ENCODE data around the gene TFPT. TPM values are rescaled to one million over a fixed set of nuclear protein-coding genes. Genes with fewer than 3 reads are reported as not detected.

The TFPT gene
- total RNA-seq, 1 donor from 2014 or later: 25.2 TPM

GRCh38 chr19:54145541-54146158 is 30.2 kb upstream of the TFPT start:
- Histone ChIP-seq H3K27ac (ENCODE audit: low read depth, low read length) (no peak overlapping the region), H3K27me3 (ENCODE audit: insufficient read depth, low read length) (no peaks in the 10 kb centered on the region), H3K4me1 (ENCODE audit: insufficient read depth, low read length) (peaks cover 8% of the 10 kb centered on the region), H3K4me2 (ENCODE audit: low read length) (no peak overlapping the region), H3K79me2 (ENCODE audit: insufficient read depth, low read length) (peaks cover 36% of the 10 kb centered on the region), H4K20me1 (ENCODE audit: insufficient read depth, low read length) (peaks cover 74% of the 10 kb centered on the region), H3K9me3 (ENCODE audit: insufficient read depth, low read depth, low read length) (no peaks in the 10 kb centered on the region), H3K36me3 (ENCODE audit: insufficient read depth, low read length) (peaks cover 45% of the 10 kb centered on the region), H3K4me3 (ENCODE audit: insufficient read depth, low read depth, low read length) (no peak overlapping the region), H3K9ac (ENCODE audit: low read length) (no peak overlapping the region), H2AFZ (ENCODE audit: low read depth, low read length) (no peak overlapping the region)
- Mint-ChIP-seq H3K9me3 (ENCODE audit: unreplicated experiment) (no peaks in the 10 kb centered on the region), H3K4me3 (ENCODE audit: unreplicated experiment) (no peak overlapping the region), H3K27ac (ENCODE audit: unreplicated experiment) (no peak overlapping the region), H3K36me3 (ENCODE audit: low read depth, unreplicated experiment) (peaks cover 34% of the 10 kb centered on the region), H3K27me3 (ENCODE audit: low read depth, unreplicated experiment) (no peaks in the 10 kb centered on the region), H3K4me1 (ENCODE audit: low read depth, unreplicated experiment) (peaks cover 13% of the 10 kb centered on the region)
- DNase-seq (ENCODE audit: low read depth): no peak
- FAIRE-seq: no peak
- TF ChIP-seq EZH2 (IDR thresholded peaks at IDR 0.05; ENCODE audit: insufficient read depth, low read length): no peak
- TF ChIP-seq, protein P1, sequence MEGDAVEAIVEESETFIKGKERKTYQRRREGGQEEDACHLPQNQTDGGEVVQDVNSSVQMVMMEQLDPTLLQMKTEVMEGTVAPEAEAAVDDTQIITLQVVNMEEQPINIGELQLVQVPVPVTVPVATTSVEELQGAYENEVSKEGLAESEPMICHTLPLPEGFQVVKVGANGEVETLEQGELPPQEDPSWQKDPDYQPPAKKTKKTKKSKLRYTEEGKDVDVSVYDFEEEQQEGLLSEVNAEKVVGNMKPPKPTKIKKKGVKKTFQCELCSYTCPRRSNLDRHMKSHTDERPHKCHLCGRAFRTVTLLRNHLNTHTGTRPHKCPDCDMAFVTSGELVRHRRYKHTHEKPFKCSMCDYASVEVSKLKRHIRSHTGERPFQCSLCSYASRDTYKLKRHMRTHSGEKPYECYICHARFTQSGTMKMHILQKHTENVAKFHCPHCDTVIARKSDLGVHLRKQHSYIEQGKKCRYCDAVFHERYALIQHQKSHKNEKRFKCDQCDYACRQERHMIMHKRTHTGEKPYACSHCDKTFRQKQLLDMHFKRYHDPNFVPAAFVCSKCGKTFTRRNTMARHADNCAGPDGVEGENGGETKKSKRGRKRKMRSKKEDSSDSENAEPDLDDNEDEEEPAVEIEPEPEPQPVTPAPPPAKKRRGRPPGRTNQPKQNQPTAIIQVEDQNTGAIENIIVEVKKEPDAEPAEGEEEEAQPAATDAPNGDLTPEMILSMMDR (IDR thresholded peaks at IDR 0.05; ENCODE audit: insufficient read depth, low read depth, low read length): no peak

DNA sequence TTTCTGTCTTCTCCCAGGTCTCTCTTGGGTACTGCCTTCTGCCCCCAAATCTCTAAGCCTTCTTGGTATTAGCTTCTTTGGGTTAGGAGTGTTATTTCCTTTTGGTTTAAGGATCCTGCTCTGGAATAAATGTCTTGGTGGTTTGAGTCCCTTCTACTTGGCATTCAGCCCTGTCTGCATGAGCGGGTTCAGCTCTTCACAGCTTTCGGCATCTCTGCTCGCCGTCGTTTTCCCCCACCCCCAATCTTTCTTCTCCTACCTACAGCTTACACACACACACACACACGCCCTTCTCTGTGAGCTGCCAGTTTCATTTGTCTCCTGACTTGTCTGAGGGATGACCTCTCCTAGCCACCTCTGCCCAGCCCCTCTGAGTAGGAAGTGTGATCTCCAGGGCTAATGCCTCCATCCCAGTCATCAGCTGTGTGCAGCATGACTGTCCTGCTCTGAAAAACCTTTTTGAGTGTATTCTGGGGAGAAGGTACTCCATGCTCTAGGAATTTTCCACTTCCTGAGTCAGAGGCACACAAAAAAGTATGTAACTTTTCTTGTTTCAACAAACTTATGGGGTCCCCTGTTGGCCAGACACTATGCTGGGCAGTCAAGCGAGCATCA is 26.8 kb upstream of the TFPT start:
- Mint-ChIP-seq H3K9me3 (ENCODE audit: unreplicated experiment) (no peaks in the 10 kb centered on the region), H3K27ac (ENCODE audit: unreplicated experiment) (no peak overlapping the region), H3K4me3 (ENCODE audit: unreplicated experiment) (no peak overlapping the region), H3K27me3 (ENCODE audit: low read depth, unreplicated experiment) (no peaks in the 10 kb centered on the region), H3K36me3 (ENCODE audit: low read depth, unreplicated experiment) (peaks cover 26% of the 10 kb centered on the region), H3K4me1 (ENCODE audit: low read depth, unreplicated experiment) (peaks cover 20% of the 10 kb centered on the region)
- Histone ChIP-seq H3K27me3 (ENCODE audit: insufficient read depth, low read length) (no peaks in the 10 kb centered on the region), H3K4me3 (ENCODE audit: insufficient read depth, low read depth, low read length) (no peak overlapping the region), H3K9ac (ENCODE audit: low read length) (peak overlapping the region; percentile 60), H3K9me3 (ENCODE audit: insufficient read depth, low read depth, low read length) (no peaks in the 10 kb centered on the region), H3K36me3 (ENCODE audit: insufficient read depth, low read length) (peaks cover 36% of the 10 kb centered on the region), H3K79me2 (ENCODE audit: insufficient read depth, low read length) (peaks cover 67% of the 10 kb centered on the region), H3K27ac (ENCODE audit: low read depth, low read length) (peak overlapping the region; percentile 10), H2AFZ (ENCODE audit: low read depth, low read length) (no peak overlapping the region), H3K4me2 (ENCODE audit: low read length) (peak overlapping the region; percentile 60), H4K20me1 (ENCODE audit: insufficient read depth, low read length) (peaks cover 77% of the 10 kb centered on the region), H3K4me1 (ENCODE audit: insufficient read depth, low read length) (peaks cover 16% of the 10 kb centered on the region)
- TF ChIP-seq EZH2 (IDR thresholded peaks at IDR 0.05; ENCODE audit: insufficient read depth, low read length): no peak
- TF ChIP-seq, protein P1 (IDR thresholded peaks at IDR 0.05; ENCODE audit: insufficient read depth, low read depth, low read length): no peak
- DNase-seq (ENCODE audit: low read depth): peak; percentile 6
- no peak for FAIRE-seq

- Histone ChIP-seq H3K27ac (ENCODE audit: low read depth, low read length) (no peak overlapping the region), H3K27me3 (ENCODE audit: insufficient read depth, low read length) (no peaks in the 10 kb centered on the region), H2AFZ (ENCODE audit: low read depth, low read length) (no peak overlapping the region), H3K4me3 (ENCODE audit: insufficient read depth, low read depth, low read length) (no peak overlapping the region), H3K9me3 (ENCODE audit: insufficient read depth, low read depth, low read length) (no peaks in the 10 kb centered on the region), H4K20me1 (ENCODE audit: insufficient read depth, low read length) (peaks cover 68% of the 10 kb centered on the region), H3K36me3 (ENCODE audit: insufficient read depth, low read length) (peaks cover 28% of the 10 kb centered on the region), H3K4me1 (ENCODE audit: insufficient read depth, low read length) (peaks cover 16% of the 10 kb centered on the region), H3K4me2 (ENCODE audit: low read length) (no peak overlapping the region), H3K9ac (ENCODE audit: low read length) (no peak overlapping the region), H3K79me2 (ENCODE audit: insufficient read depth, low read length) (peaks cover 67% of the 10 kb centered on the region)
- H3K4me3 Mint-ChIP-seq (ENCODE audit: unreplicated experiment): no peak overlapping the region
- H3K9me3 Mint-ChIP-seq (ENCODE audit: unreplicated experiment): no peaks in the 10 kb centered on the region
- H3K27me3 Mint-ChIP-seq (ENCODE audit: low read depth, unreplicated experiment): no peaks in the 10 kb centered on the region
- peaks cover 20% of the 10 kb centered on the region for H3K4me1 Mint-ChIP-seq (ENCODE audit: low read depth, unreplicated experiment)
- H3K27ac Mint-ChIP-seq (ENCODE audit: unreplicated experiment): no peak overlapping the region
- FAIRE-seq (no peak), DNase-seq (ENCODE audit: low read depth) (no peak)
- peaks cover 23% of the 10 kb centered on the region for H3K36me3 Mint-ChIP-seq (ENCODE audit: low read depth, unreplicated experiment)
- no peak for TF ChIP-seq EZH2 (IDR thresholded peaks at IDR 0.05; ENCODE audit: insufficient read depth, low read length)
- TF ChIP-seq, protein P1 (IDR thresholded peaks at IDR 0.05; ENCODE audit: insufficient read depth, low read depth, low read length): no peak
Observed at GRCh38 chr19:54141356-54141755, 25.9 kb upstream of the TFPT start.
